GM19099 (cell line): ENCODE data around the gene ZFHX3.

ENCODE experiments used
- POLR2A ChIP-seq: IDR thresholded peaks from 3 replicates; pipeline ENCODE4 v1.6.1; 2011; ENCODE audit warnings: low read depth; ENCODE audit not compliant: insufficient read length; ENCODE audit errors: extremely low read depth

ZFHX3 gene

GRCh38 chr16:73076324-73076810 is 28.4 kb upstream of the ZFHX3 start:
- TF ChIP-seq POLR2A, result no peak

- no peak for TF ChIP-seq POLR2A
Measured at GRCh38 chr16:73074382-73074781, 26.5 kb upstream of the ZFHX3 start.

GRCh38 chr16:73071131-73071940 is 23.4 kb upstream of the ZFHX3 start:
- no peak for TF ChIP-seq POLR2A

GRCh38 chr16:73069581-73070262 is 21.8 kb upstream of the ZFHX3 start:
- TF ChIP-seq POLR2A, result no peak

- TF ChIP-seq POLR2A, result no peak
Measured at GRCh38 chr16:73068541-73069401, 20.8 kb upstream of the ZFHX3 start.

GRCh38 chr16:73067671-73068540 is 20.0 kb upstream of the ZFHX3 start:
- no peak for TF ChIP-seq POLR2A

GRCh38 chr16:73066927-73067670 is 19.2 kb upstream of the ZFHX3 start:
- no peak for TF ChIP-seq POLR2A

- TF ChIP-seq POLR2A, result no peak
Measured at GRCh38 chr16:73066331-73066926, 18.5 kb upstream of the ZFHX3 start.

- TF ChIP-seq POLR2A, result no peak
Measured at GRCh38 chr16:73065632-73066330, 17.9 kb upstream of the ZFHX3 start.

- TF ChIP-seq POLR2A, result no peak
Measured at GRCh38 chr16:73064994-73065545, 17.1 kb upstream of the ZFHX3 start.

GRCh38 chr16:73064212-73064993 is 16.5 kb upstream of the ZFHX3 start:
- TF ChIP-seq POLR2A, result no peak

- TF ChIP-seq POLR2A, result no peak
Measured at GRCh38 chr16:73063854-73064211, 15.9 kb upstream of the ZFHX3 start.
